GM04504 (cell line): ENCODE results near the gene GIMAP8.

ENCODE experiments used
- DNase-seq: peaks from one replicate; pipeline ENCODE4 v3.0.0-alpha.2; 2012; ENCODE audit warnings: low read depth

Gene GIMAP8

GRCh38 chr7:150450491-150451001 lies at the start of gene GIMAP8:
GIMAP8 (plus strand) TSS chr7:150450630; CDS start chr7:150466699, 16,069 bp downstream.
- no peak for DNase-seq

GRCh38 chr7:150400788-150401423 lies 49.5 kb upstream of the GIMAP8 start:
- DNase-seq = no peak

- DNase-seq = no peak
Measured at GRCh38 chr7:150401424-150401790, 49.0 kb upstream of the GIMAP8 start.

GRCh38 chr7:150401861-150402631 lies 48.4 kb upstream of the GIMAP8 start:
- no peak for DNase-seq

- no peak for DNase-seq
Measured at GRCh38 chr7:150402671-150403321, 47.6 kb upstream of the GIMAP8 start.

- DNase-seq = no peak
Measured at GRCh38 chr7:150403376-150404171, 46.9 kb upstream of the GIMAP8 start.

- no peak for DNase-seq
Measured at GRCh38 chr7:150404172-150404804, 46.1 kb upstream of the GIMAP8 start.

- DNase-seq = peak; percentile 76
Measured at GRCh38 chr7:150404805-150405583, 45.4 kb upstream of the GIMAP8 start.

- no peak for DNase-seq
Measured at GRCh38 chr7:150405584-150406311, 44.7 kb upstream of the GIMAP8 start.

- no peak for DNase-seq
Measured at GRCh38 chr7:150406312-150406566, 44.2 kb upstream of the GIMAP8 start.

- no peak for DNase-seq
Measured at GRCh38 chr7:150406567-150407421, 43.6 kb upstream of the GIMAP8 start.

- no peak for DNase-seq
Measured at GRCh38 chr7:150407588-150408392, 42.6 kb upstream of the GIMAP8 start.

- DNase-seq = no peak
Measured at GRCh38 chr7:150408393-150409299, 41.8 kb upstream of the GIMAP8 start.

- no peak for DNase-seq
Measured at GRCh38 chr7:150409300-150410030, 41.0 kb upstream of the GIMAP8 start.

GRCh38 chr7:150410131-150410530 lies 40.3 kb upstream of the GIMAP8 start:
- DNase-seq = no peak

- no peak for DNase-seq
Measured at GRCh38 chr7:150410680-150411346, 39.6 kb upstream of the GIMAP8 start.
